ENCODE measurements around the gene CUL1.

Gene CUL1

GRCh38 chr7:148672041-148672440 is 26.7 kb upstream of the CUL1 start:
- in situ Hi-C loops (cut with HindIII; ENCODE audit: low pct_ligation_motif_present, low sequenced_read_pairs): no loop called here
- TF ChIP-seq CTCF (IDR thresholded peaks at IDR 0.05; ENCODE audit: low read depth, low read length, missing control alignments): no peak
- H3K4me3 ChIP-seq (ENCODE audit: low read depth, low read length): no peak overlapping the region
- no peaks in the 10 kb centered on the region for H3K27me3 ChIP-seq (replicated peaks)
- no peak overlapping the region for H3K27ac ChIP-seq
- no peak for DNase-seq
- H3K36me3 ChIP-seq (replicated peaks): no peaks in the 10 kb centered on the region

GRCh38 chr7:148674689-148675088 is 24.0 kb upstream of the CUL1 start:
- Histone ChIP-seq H3K27ac (no peak overlapping the region), H3K27me3 (replicated peaks) (no peaks in the 10 kb centered on the region), H3K4me3 (ENCODE audit: low read depth, low read length) (no peak overlapping the region), H3K36me3 (replicated peaks) (no peaks in the 10 kb centered on the region)
- in situ Hi-C loops (cut with HindIII; ENCODE audit: low pct_ligation_motif_present, low sequenced_read_pairs): no loop called here
- DNase-seq: no peak
- no peak for TF ChIP-seq CTCF (IDR thresholded peaks at IDR 0.05; ENCODE audit: low read depth, low read length, missing control alignments)

- in situ Hi-C loops (cut with HindIII; ENCODE audit: low pct_ligation_motif_present, low sequenced_read_pairs): no loop called here
- Histone ChIP-seq H3K4me3 (ENCODE audit: low read depth, low read length) (no peak overlapping the region), H3K27me3 (replicated peaks) (no peaks in the 10 kb centered on the region), H3K36me3 (replicated peaks) (no peaks in the 10 kb centered on the region), H3K27ac (no peak overlapping the region)
- DNase-seq: no peak
- no peak for TF ChIP-seq CTCF (IDR thresholded peaks at IDR 0.05; ENCODE audit: low read depth, low read length, missing control alignments)
Measured at GRCh38 chr7:148676291-148676690, 22.4 kb upstream of the CUL1 start.

GRCh38 chr7:148681821-148682220 is 16.9 kb upstream of the CUL1 start:
- Histone ChIP-seq H3K36me3 (replicated peaks) (no peaks in the 10 kb centered on the region), H3K27ac (no peak overlapping the region), H3K4me3 (ENCODE audit: low read depth, low read length) (no peak overlapping the region), H3K27me3 (replicated peaks) (no peaks in the 10 kb centered on the region)
- no peak for TF ChIP-seq CTCF (IDR thresholded peaks at IDR 0.05; ENCODE audit: low read depth, low read length, missing control alignments)
- in situ Hi-C loops (cut with HindIII; ENCODE audit: low pct_ligation_motif_present, low sequenced_read_pairs): no loop called here
- DNase-seq: no peak

GRCh38 chr7:148684289-148684830 is 14.3 kb upstream of the CUL1 start:
- in situ Hi-C loops (cut with HindIII; ENCODE audit: low pct_ligation_motif_present, low sequenced_read_pairs): no loop called here

More at GRCh38 chr7:148684289-148684830, 14.3 kb upstream of the CUL1 start:
- no peak overlapping the region for H3K27ac ChIP-seq
- no peaks in the 10 kb centered on the region for H3K27me3 ChIP-seq (replicated peaks)
- DNase-seq: no peak
- H3K4me3 ChIP-seq (ENCODE audit: low read depth, low read length): no peak overlapping the region
- TF ChIP-seq CTCF (IDR thresholded peaks at IDR 0.05; ENCODE audit: low read depth, low read length, missing control alignments): no peak
- no peaks in the 10 kb centered on the region for H3K36me3 ChIP-seq (replicated peaks)
